Testis (tissue), 3 donors: ENCODE data around the gene MAPKAP1. TPM values are rescaled to one million over a fixed set of nuclear protein-coding genes. Genes with fewer than 3 reads are reported as not detected.

ENCODE experiments used
- DNase-seq: peaks from one replicate; pipeline ENCODE4 v3.0.0-alpha.2; 2019
- H3K27ac ChIP-seq, 2 donors: fragments of 200-600 bp; sonication (generic); one replicate each; pipeline ENCODE4 v1.5.1; 2019
- H3K27me3 ChIP-seq: fragments of 200-600 bp; sonication (generic); one replicate; pipeline ENCODE4 v1.5.1; 2019
- H3K36me3 ChIP-seq: fragments of 200-600 bp; sonication (generic); one replicate; pipeline ENCODE4 v1.5.1; 2017; ENCODE audit warnings: low read depth; ENCODE audit errors: missing control alignments
- H3K4me1 ChIP-seq: fragments of 200-600 bp; sonication (generic); one replicate; pipeline ENCODE4 v1.5.1; 2019
- H3K4me3 ChIP-seq, 2 donors: fragments of 200-600 bp; sonication (generic); one replicate each; pipeline ENCODE4 v1.5.1; 2017 to 2019
- H3K9me3 ChIP-seq: fragments of 200-600 bp; sonication (generic); one replicate; pipeline ENCODE4 v1.5.1; 2017
- CTCF ChIP-seq, 3 experiments: fragments of 450-650 bp in 2 of 3; fragments of 200-600 bp in 1 of 3; sonication (generic) in 1 of 3; IDR thresholded peaks; one replicate each; pipeline ENCODE4 v1.5.1; 2016 to 2019; ENCODE audit warnings: antibody characterized with exemption in 3 of 3, mild to moderate bottlenecking in 2 of 3, moderate library complexity in 1 of 3
- POLR2A ChIP-seq: fragments of 450-650 bp; IDR thresholded peaks from one replicate; pipeline ENCODE4 v1.6.1; 2017; ENCODE audit warnings: antibody characterized with exemption, mild to moderate bottlenecking, moderate library complexity
- WGBS, 2 donors: methylation state at CpG; one replicate each; pipeline ENCODE4 v1.1.5; 2018; 5-methylcytosine and 5-hydroxymethylcytosine counted together
- intact Hi-C: fragments of 100-400 bp; cut with DNase I; formaldehyde crosslinking; loops from one replicate; pipeline ENCODE4 v1.15.1; 2023; ENCODE audit warnings: low total_unique reads
- polyA plus RNA-seq: library from polyadenylated mRNA; stranded (reverse); fragments of 350-450 nt; fragmentation: Illumina TruSeq; extraction: RNeasy Lipid Tissue Mini Kit (QIAGEN cat#74804); gene quantifications from one replicate; pipeline ENCODE4 v1.2.3, GENCODE V29; 2014; ENCODE audit warnings: low read depth, low replicate concordance; ENCODE audit not compliant: insufficient read depth
- total RNA-seq, 2 donors: library from RNA; depleted of rRNA; stranded (reverse); fragments of >200 nt; gene quantifications; one replicate each; pipeline ENCODE4 v1.2.3, GENCODE V29; 2016

The MAPKAP1 gene
- total and polyA plus RNA-seq, 3 donors from 2014 or later = 112 to 135 (median 115) TPM

- 88 to 99% methylated on average over 8 of the region's 8 CpGs for WGBS, 2 donors
- H3K9me3 ChIP-seq = no peaks in the 10 kb centered on the region
- H3K27me3 ChIP-seq = no peaks in the 10 kb centered on the region
- no peak overlapping the region for H3K4me3 ChIP-seq
- no peak overlapping the region for H3K27ac ChIP-seq
- H3K36me3 ChIP-seq = no peaks in the 10 kb centered on the region
- intact Hi-C loops = no loop called here
- no peak for TF ChIP-seq CTCF (IDR thresholded peaks at IDR 0.05)
- no peak for TF ChIP-seq POLR2A
- no peak for DNase-seq
- H3K4me1 ChIP-seq = no peaks in the 10 kb centered on the region
Measured at GRCh38 chr9:125416517-125416916, 290.5 kb downstream of the MAPKAP1 start.

- no peaks in the 10 kb centered on the region for H3K4me1 ChIP-seq
- H3K4me3 ChIP-seq = no peak overlapping the region
- WGBS, 2 donors = 90% methylated on average over 23 of the region's 23 CpGs
- intact Hi-C loops = no loop called here
- H3K36me3 ChIP-seq = no peaks in the 10 kb centered on the region
- H3K9me3 ChIP-seq = no peaks in the 10 kb centered on the region
- TF ChIP-seq CTCF (IDR thresholded peaks at IDR 0.05) = no peak
- no peaks in the 10 kb centered on the region for H3K27me3 ChIP-seq
- DNase-seq = no peak
- H3K27ac ChIP-seq = no peak overlapping the region
Measured at GRCh38 chr9:125415583-125416460, 291.2 kb downstream of the MAPKAP1 start.

GRCh38 chr9:125413579-125413978, 293.4 kb downstream of the MAPKAP1 start:
- Histone ChIP-seq H3K27me3 (no peaks in the 10 kb centered on the region), H3K4me3 (no peak overlapping the region), H3K36me3 (no peaks in the 10 kb centered on the region), H3K4me1 (no peaks in the 10 kb centered on the region), H3K27ac (no peak overlapping the region), H3K9me3 (no peaks in the 10 kb centered on the region)
- WGBS, 2 donors = 95% methylated on average over 8 of the region's 8 CpGs
- DNase-seq = no peak
- TF ChIP-seq CTCF (IDR thresholded peaks at IDR 0.05) (no peak), POLR2A (no peak)
- intact Hi-C loops = no loop called here

DNA sequence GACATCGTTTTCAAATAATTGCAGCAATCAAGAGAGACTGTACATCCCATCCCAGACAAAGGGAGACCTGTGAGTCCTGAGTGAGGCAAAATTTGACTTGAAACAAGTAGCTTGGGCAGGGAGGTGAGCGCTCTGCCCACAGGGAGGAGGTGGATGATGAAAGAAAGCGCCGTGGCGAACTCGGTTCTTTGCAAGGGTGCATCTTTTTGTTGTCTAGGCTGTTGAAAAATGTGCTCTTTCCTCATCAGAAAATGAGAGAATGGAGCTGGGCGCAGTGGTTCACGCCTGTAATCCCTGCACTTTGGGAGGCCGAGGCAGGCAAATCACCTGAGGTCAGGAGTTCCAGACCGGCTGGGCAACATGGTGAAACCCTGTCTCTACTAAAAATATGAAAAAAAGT, 294.8 kb downstream of the MAPKAP1 start:
- Histone ChIP-seq H3K27me3 (no peaks in the 10 kb centered on the region), H3K4me3 (no peak overlapping the region), H3K27ac (no peak overlapping the region), H3K4me1 (no peaks in the 10 kb centered on the region), H3K36me3 (no peaks in the 10 kb centered on the region), H3K9me3 (no peaks in the 10 kb centered on the region)
- TF ChIP-seq POLR2A (no peak), CTCF (IDR thresholded peaks at IDR 0.05) (no peak)
- no peak for DNase-seq
- 73 to 87% methylated on average over 10 of the region's 10 CpGs for WGBS, 2 donors
- intact Hi-C loops = no loop called here
